CD4-positive, alpha-beta memory T cell (primary cell): ENCODE results near the gene DNAJB11. TPM values are rescaled to one million over a fixed set of nuclear protein-coding genes. Genes with fewer than 3 reads are reported as not detected.

Experiments
- CTCF ChIA-PET: fragments of 350-600 bp; sonication (Branson Sonifier 250); formaldehyde crosslinking; loops from one replicate; lab custom pipeline; 2021; ENCODE audit warnings: inconsistent platforms; ENCODE audit not compliant: partially characterized antibody; lab: Charles Lee
- POLR2A ChIA-PET: fragments of 350-600 bp; sonication (Branson Sonifier 250); formaldehyde crosslinking; loops from one replicate; lab custom pipeline; 2021; ENCODE audit not compliant: partially characterized antibody; lab: Charles Lee
- DNase-seq, 5 donors: peaks; one replicate each; pipeline versions ENCODE4 v3.0.0 to v3.0.0-alpha.2; 2020 to 2022; ENCODE audit warnings: mixed read lengths in 1 of 5
- H3K27ac ChIP-seq: one replicate; pipeline ENCODE4 v1.7.0; 2013; ENCODE audit warnings: low read depth, low read length
- H3K27me3 ChIP-seq: 2 replicates; pipeline ENCODE4 v1.7.0; 2013; ENCODE audit warnings: mild to moderate bottlenecking, low read length, moderate library complexity; ENCODE audit not compliant: insufficient read depth
- H3K36me3 ChIP-seq: 2 replicates; pipeline ENCODE4 v1.7.0; 2013; ENCODE audit warnings: mild to moderate bottlenecking, low read length, moderate library complexity; ENCODE audit not compliant: insufficient read depth
- H3K4me1 ChIP-seq: 2 replicates; pipeline ENCODE4 v1.7.0; 2013; ENCODE audit warnings: mild to moderate bottlenecking, low read length, moderate library complexity; ENCODE audit not compliant: insufficient read depth
- H3K4me3 ChIP-seq, 2 donors: one replicate each; pipeline ENCODE4 v1.7.0; 2013; ENCODE audit warnings: low read length in 2 of 2, mild to moderate bottlenecking in 1 of 2
- H3K9me3 ChIP-seq, 2 donors: one replicate each; pipeline ENCODE4 v1.7.0; 2013; ENCODE audit warnings: low read length in 2 of 2, control low read depth in 1 of 2; ENCODE audit not compliant: control insufficient read depth in 1 of 2
- H3K27ac Mint-ChIP-seq, 7 donors: one replicate each; pipeline ENCODE4 v1.8.0; 2020 to 2021; ENCODE audit warnings: mixed read lengths in 7 of 7, mild to moderate bottlenecking in 6 of 7, inconsistent platforms in 3 of 7, moderate library complexity in 3 of 7
- H3K27me3 Mint-ChIP-seq, 2 donors: one replicate each; pipeline ENCODE4 v1.8.0; 2020 to 2021; ENCODE audit warnings: mixed read lengths in 2 of 2
- H3K36me3 Mint-ChIP-seq, 2 donors: one replicate each; pipeline ENCODE4 v1.8.0; 2020 to 2021; ENCODE audit warnings: mixed read lengths in 2 of 2, inconsistent platforms in 1 of 2, mild to moderate bottlenecking in 1 of 2
- H3K4me1 Mint-ChIP-seq, 4 donors: one replicate each; pipeline ENCODE4 v1.8.0; 2020 to 2021; ENCODE audit warnings: mixed read lengths in 4 of 4, mild to moderate bottlenecking in 1 of 4
- H3K4me3 Mint-ChIP-seq, 8 donors: one replicate each; pipeline ENCODE4 v1.8.0; 2020 to 2021; ENCODE audit warnings: mixed read lengths in 8 of 8, mild to moderate bottlenecking in 7 of 8, moderate library complexity in 6 of 8, inconsistent platforms in 3 of 8
- H3K9me3 Mint-ChIP-seq, 8 donors: one replicate each; pipeline ENCODE4 v1.8.0; 2020 to 2021; ENCODE audit warnings: mixed read lengths in 8 of 8, mild to moderate bottlenecking in 5 of 8, inconsistent platforms in 3 of 8, moderate library complexity in 1 of 8
- intact Hi-C: fragments of 100-400 bp; cut with micrococcal nuclease; formaldehyde crosslinking; loops from one replicate; pipeline ENCODE4 v1.15.1; 2023
- polyA plus RNA-seq, 2 donors: library from polyadenylated mRNA; unstranded; fragments of 300-500 nt; fragmentation: Illumina TruSeq; gene quantifications; one replicate each; pipeline ENCODE4 v1.2.3, GENCODE V29; 2021
- total RNA-seq, 2 experiments: library from RNA; stranded (reverse); gene quantifications; one replicate each; pipeline ENCODE4 v1.2.3, GENCODE V29; 2021

DNAJB11 gene
- total and polyA plus RNA-seq, 4 experiments from 2014 or later: 34.0 to 40.0 (median 38.1) TPM

- peak in 1 of 5 donors; percentile 7 for DNase-seq
- H3K9me3 ChIP-seq: no peaks in the 10 kb centered on the region
- peaks cover 18% of the 10 kb centered on the region for H3K4me1 ChIP-seq
- Mint-ChIP-seq H3K9me3 (no peaks in the 10 kb centered on the region), H3K4me1 (peaks cover 10 to 28% (median 20%) of the 10 kb centered on the region in 4 donors), H3K36me3 (no peaks in the 10 kb centered on the region), H3K27ac (peak overlapping the region; percentile 2 to 84 (median 53)), H3K4me3 (peak overlapping the region in 7 of 8 donors; percentile 29 to 83 (median 69)), H3K27me3 (peaks cover 9 to 14% of the 10 kb centered on the region in 2 donors)
- no peaks in the 10 kb centered on the region for H3K36me3 ChIP-seq
- H3K27me3 ChIP-seq: no peaks in the 10 kb centered on the region
- CTCF ChIA-PET: interaction anchor here (0.6 to 10.9 kb wide), 43 partner anchors 11 to 1028 kb away, joined by 3 to 278 read pairs (median 5); partner anchors contain the start of genes DNAJB11, EIF4A2, RFC4 and SENP2
- intact Hi-C loops: no loop called here
- peak overlapping the region in 1 of 2 donors; percentile 29 for H3K4me3 ChIP-seq
- no peak overlapping the region for H3K27ac ChIP-seq
- POLR2A ChIA-PET: interaction anchor here (0.7 to 2.6 kb wide), 8 partner anchors 24 to 627 kb away, joined by 3 to 12 read pairs (median 4); partner anchors contain the start of genes DNAJB11 and EIF4A2
Measured at GRCh38 chr3:186614266-186614596, 43.7 kb downstream of the DNAJB11 start.

- Histone ChIP-seq H3K27ac (no peak overlapping the region), H3K9me3 (no peaks in the 10 kb centered on the region), H3K4me3 (peak overlapping the region in 1 of 2 donors; percentile 29), H3K36me3 (no peaks in the 10 kb centered on the region), H3K27me3 (no peaks in the 10 kb centered on the region), H3K4me1 (peaks cover 18% of the 10 kb centered on the region)
- intact Hi-C loops: loop anchor here (1.0 to 5.0 kb wide), 2 partner anchors 206 to 552 kb away; no protein-coding TSS in a partner anchor
- Mint-ChIP-seq H3K27ac (peak overlapping the region; percentile 2 to 84 (median 53)), H3K4me3 (peak overlapping the region; percentile 29 to 83 (median 68)), H3K9me3 (no peaks in the 10 kb centered on the region), H3K36me3 (no peaks in the 10 kb centered on the region), H3K4me1 (peaks cover 10 to 28% (median 20%) of the 10 kb centered on the region in 4 donors), H3K27me3 (peaks cover 9 to 14% of the 10 kb centered on the region in 2 donors)
- CTCF ChIA-PET: interaction anchor here (0.6 to 10.9 kb wide), 48 partner anchors 10 to 1028 kb away, joined by 3 to 278 read pairs (median 4); partner anchors contain the start of genes DNAJB11, EIF4A2, RFC4 and SENP2
- DNase-seq: peak; percentile 65 to 76 (median 71)
- POLR2A ChIA-PET: interaction anchor here (0.7 to 2.6 kb wide), 9 partner anchors 25 to 627 kb away, joined by 3 to 12 read pairs (median 4); partner anchors contain the start of genes DNAJB11 and EIF4A2
Measured at GRCh38 chr3:186614597-186615483, 44.3 kb downstream of the DNAJB11 start.

- Histone ChIP-seq H3K36me3 (no peaks in the 10 kb centered on the region), H3K9me3 (no peaks in the 10 kb centered on the region), H3K27ac (no peak overlapping the region), H3K4me3 (no peak overlapping the region), H3K27me3 (no peaks in the 10 kb centered on the region), H3K4me1 (peaks cover 18% of the 10 kb centered on the region)
- DNase-seq: no peak
- ChIA-PET POLR2A (interaction anchor here (1.0 to 1.8 kb wide), 9 partner anchors 46 to 678 kb away, joined by 3 to 29 read pairs (median 7); partner anchors contain the start of genes DNAJB11, EIF4A2 and TRA2B), CTCF (interaction anchor here (0.6 to 10.9 kb wide), 47 partner anchors 8 to 1062 kb away, joined by 3 to 278 read pairs (median 6); partner anchors contain the start of genes DNAJB11, RFC4 and TBCCD1)
- Mint-ChIP-seq H3K4me1 (peaks cover 10 to 28% (median 20%) of the 10 kb centered on the region in 4 donors), H3K9me3 (no peaks in the 10 kb centered on the region), H3K27ac (peak overlapping the region in 1 of 7 donors; percentile 39), H3K36me3 (no peaks in the 10 kb centered on the region), H3K4me3 (peak overlapping the region in 2 of 8 donors; percentile 7 to 77), H3K27me3 (peaks cover 9 to 18% of the 10 kb centered on the region in 2 donors)
- intact Hi-C loops: loop anchor here (2.0 to 5.0 kb wide), 2 partner anchors 49 to 551 kb away; partner anchors contain the start of gene TBCCD1
Measured at GRCh38 chr3:186616299-186616617, 45.7 kb downstream of the DNAJB11 start.

- peak; percentile 81 to 92 (median 86) for DNase-seq
- Histone ChIP-seq H3K4me1 (peaks cover 18% of the 10 kb centered on the region), H3K36me3 (no peaks in the 10 kb centered on the region), H3K9me3 (no peaks in the 10 kb centered on the region), H3K4me3 (no peak overlapping the region), H3K27ac (no peak overlapping the region), H3K27me3 (no peaks in the 10 kb centered on the region)
- H3K27me3 Mint-ChIP-seq: peaks cover 9 to 18% of the 10 kb centered on the region in 2 donors
- ChIA-PET POLR2A (interaction anchor here (0.6 to 1.8 kb wide), 10 partner anchors 47 to 679 kb away, joined by 3 to 29 read pairs (median 6); partner anchors contain the start of genes DNAJB11, EIF4A2 and TRA2B), CTCF (interaction anchor here (0.6 to 10.9 kb wide), 63 partner anchors 8 to 1063 kb away, joined by 3 to 278 read pairs (median 5); partner anchors contain the start of genes DNAJB11, EIF4A2, RFC4 and TBCCD1)
- H3K4me3 Mint-ChIP-seq: peak overlapping the region; percentile 37 to 77 (median 63)
- intact Hi-C loops: loop anchor here (1.0 to 5.0 kb wide), 7 partner anchors 27 to 640 kb away; partner anchors contain the start of gene TBCCD1
- no peaks in the 10 kb centered on the region for H3K36me3 Mint-ChIP-seq
- H3K27ac Mint-ChIP-seq: peak overlapping the region in 5 of 7 donors; percentile 41 to 72 (median 69)
- H3K9me3 Mint-ChIP-seq: no peaks in the 10 kb centered on the region
- peaks cover 10 to 28% (median 20%) of the 10 kb centered on the region in 4 donors for H3K4me1 Mint-ChIP-seq
Measured at GRCh38 chr3:186617036-186617946, 46.8 kb downstream of the DNAJB11 start.

- Histone ChIP-seq H3K27me3 (no peaks in the 10 kb centered on the region), H3K9me3 (no peaks in the 10 kb centered on the region), H3K36me3 (no peaks in the 10 kb centered on the region), H3K27ac (no peak overlapping the region), H3K4me1 (peaks cover 18% of the 10 kb centered on the region), H3K4me3 (no peak overlapping the region)
- H3K36me3 Mint-ChIP-seq: no peaks in the 10 kb centered on the region
- no peaks in the 10 kb centered on the region for H3K9me3 Mint-ChIP-seq
- no peak overlapping the region for H3K27ac Mint-ChIP-seq
- peaks cover 10 to 25% (median 20%) of the 10 kb centered on the region in 4 donors for H3K4me1 Mint-ChIP-seq
- CTCF ChIA-PET: interaction anchor here (1.1 to 10.9 kb wide), 10 partner anchors 7 to 675 kb away, joined by 3 to 278 read pairs (median 57); partner anchors contain the start of gene DNAJB11
- no peak overlapping the region for H3K4me3 Mint-ChIP-seq
- intact Hi-C loops: loop anchor here (5.0 kb wide), 1 partner anchor 549 kb away; no protein-coding TSS in a partner anchor
- peaks cover 14 to 15% of the 10 kb centered on the region in 2 donors for H3K27me3 Mint-ChIP-seq
- no peak for DNase-seq
- POLR2A ChIA-PET: no interaction called here
Measured at GRCh38 chr3:186618318-186618938, 47.9 kb downstream of the DNAJB11 start.

GRCh38 chr3:186619787-186620212 lies 49.3 kb downstream of the DNAJB11 start:
- Histone ChIP-seq H3K9me3 (no peaks in the 10 kb centered on the region), H3K4me1 (peaks cover 12% of the 10 kb centered on the region), H3K27ac (no peak overlapping the region), H3K27me3 (no peaks in the 10 kb centered on the region), H3K36me3 (no peaks in the 10 kb centered on the region), H3K4me3 (no peak overlapping the region)
- Mint-ChIP-seq H3K27me3 (peaks cover 13 to 16% of the 10 kb centered on the region in 2 donors), H3K36me3 (no peaks in the 10 kb centered on the region), H3K4me1 (peaks cover 7 to 18% (median 12%) of the 10 kb centered on the region in 4 donors), H3K4me3 (no peak overlapping the region), H3K27ac (no peak overlapping the region), H3K9me3 (no peaks in the 10 kb centered on the region)
- CTCF ChIA-PET: interaction anchor here (0.8 to 6.9 kb wide), 6 partner anchors 8 to 636 kb away, joined by 3 to 58 read pairs (median 4); no protein-coding TSS in a partner anchor
- POLR2A ChIA-PET: no interaction called here
- intact Hi-C loops: loop anchor here (5.0 kb wide), 1 partner anchor 548 kb away; no protein-coding TSS in a partner anchor
- no peak for DNase-seq
